ENCODE data around the gene DKK2.

DKK2 gene

GRCh38 chr4:106986486-106986885 lies 49.6 kb downstream of the DKK2 start:
- Mint-ChIP-seq H3K9me3 (no peaks in the 10 kb centered on the region), H3K36me3 (ENCODE audit: low read depth) (no peaks in the 10 kb centered on the region)

GRCh38 chr4:106985830-106986229 lies 50.3 kb downstream of the DKK2 start:
- no peak overlapping the region for H3K27ac Mint-ChIP-seq
- H3K4me1 Mint-ChIP-seq, result peaks cover 7% of the 10 kb centered on the region
- H3K4me3 Mint-ChIP-seq, result no peak overlapping the region
- no peak for TF ChIP-seq CTCF (IDR thresholded peaks at IDR 0.05; ENCODE audit: unreplicated experiment in 3 of 3)
- H3K9me3 Mint-ChIP-seq, result no peaks in the 10 kb centered on the region
- no peaks in the 10 kb centered on the region for H3K27me3 Mint-ChIP-seq (ENCODE audit: low read depth)
- no peaks in the 10 kb centered on the region for H3K36me3 Mint-ChIP-seq (ENCODE audit: low read depth)

More at GRCh38 chr4:106986486-106986885, 49.6 kb downstream of the DKK2 start:
- Mint-ChIP-seq H3K4me1 (peaks cover 7% of the 10 kb centered on the region), H3K27me3 (ENCODE audit: low read depth) (no peaks in the 10 kb centered on the region), H3K4me3 (no peak overlapping the region), H3K27ac (peak overlapping the region in 2 of 3 experiments; percentile 32 to 40)
- TF ChIP-seq CTCF (IDR thresholded peaks at IDR 0.05; ENCODE audit: unreplicated experiment in 3 of 3), result no peak

GRCh38 chr4:106982711-106983211 lies 53.4 kb downstream of the DKK2 start:
- Mint-ChIP-seq H3K36me3 (ENCODE audit: low read depth) (no peaks in the 10 kb centered on the region), H3K9me3 (no peaks in the 10 kb centered on the region), H3K27me3 (ENCODE audit: low read depth) (no peaks in the 10 kb centered on the region), H3K4me1 (peaks cover 12% of the 10 kb centered on the region), H3K4me3 (no peak overlapping the region), H3K27ac (no peak overlapping the region)
- no peak for TF ChIP-seq CTCF (IDR thresholded peaks at IDR 0.05; ENCODE audit: unreplicated experiment in 3 of 3)

- Mint-ChIP-seq H3K27ac (no peak overlapping the region), H3K9me3 (peaks cover 5% of the 10 kb centered on the region), H3K36me3 (ENCODE audit: low read depth) (no peaks in the 10 kb centered on the region), H3K27me3 (ENCODE audit: low read depth) (no peaks in the 10 kb centered on the region), H3K4me3 (no peak overlapping the region), H3K4me1 (peaks cover 7% of the 10 kb centered on the region)
- TF ChIP-seq CTCF (IDR thresholded peaks at IDR 0.05; ENCODE audit: unreplicated experiment in 3 of 3), result no peak
Observed at GRCh38 chr4:106981431-106981830, 54.7 kb downstream of the DKK2 start.

- peaks cover 4% of the 10 kb centered on the region for H3K4me1 Mint-ChIP-seq
- no peaks in the 10 kb centered on the region for H3K27me3 Mint-ChIP-seq (ENCODE audit: low read depth)
- no peak for TF ChIP-seq CTCF (IDR thresholded peaks at IDR 0.05; ENCODE audit: unreplicated experiment in 3 of 3)
- H3K36me3 Mint-ChIP-seq (ENCODE audit: low read depth), result no peaks in the 10 kb centered on the region
- H3K27ac Mint-ChIP-seq, result peak overlapping the region in 1 of 3 experiments; percentile 33
- no peak overlapping the region for H3K4me3 Mint-ChIP-seq
- peaks cover 8% of the 10 kb centered on the region for H3K9me3 Mint-ChIP-seq
Observed at GRCh38 chr4:106979476-106979875, 56.6 kb downstream of the DKK2 start.

- Mint-ChIP-seq H3K4me1 (peaks cover 4% of the 10 kb centered on the region), H3K36me3 (ENCODE audit: low read depth) (no peaks in the 10 kb centered on the region), H3K27ac (no peak overlapping the region), H3K4me3 (no peak overlapping the region), H3K27me3 (ENCODE audit: low read depth) (no peaks in the 10 kb centered on the region), H3K9me3 (peaks cover 13% of the 10 kb centered on the region)
- TF ChIP-seq CTCF (IDR thresholded peaks at IDR 0.05; ENCODE audit: unreplicated experiment in 3 of 3), result no peak
Observed at GRCh38 chr4:106978046-106978774, 57.9 kb downstream of the DKK2 start.

Measured in nephron (organoid).